ENCODE results near the gene ACSM3.
"Not testable (repeated sequence)": the region's sequence is repeated elsewhere in the genome, so short reads cannot be mapped to it uniquely, and the experiment has no call there.

The ACSM3 gene

DNA sequence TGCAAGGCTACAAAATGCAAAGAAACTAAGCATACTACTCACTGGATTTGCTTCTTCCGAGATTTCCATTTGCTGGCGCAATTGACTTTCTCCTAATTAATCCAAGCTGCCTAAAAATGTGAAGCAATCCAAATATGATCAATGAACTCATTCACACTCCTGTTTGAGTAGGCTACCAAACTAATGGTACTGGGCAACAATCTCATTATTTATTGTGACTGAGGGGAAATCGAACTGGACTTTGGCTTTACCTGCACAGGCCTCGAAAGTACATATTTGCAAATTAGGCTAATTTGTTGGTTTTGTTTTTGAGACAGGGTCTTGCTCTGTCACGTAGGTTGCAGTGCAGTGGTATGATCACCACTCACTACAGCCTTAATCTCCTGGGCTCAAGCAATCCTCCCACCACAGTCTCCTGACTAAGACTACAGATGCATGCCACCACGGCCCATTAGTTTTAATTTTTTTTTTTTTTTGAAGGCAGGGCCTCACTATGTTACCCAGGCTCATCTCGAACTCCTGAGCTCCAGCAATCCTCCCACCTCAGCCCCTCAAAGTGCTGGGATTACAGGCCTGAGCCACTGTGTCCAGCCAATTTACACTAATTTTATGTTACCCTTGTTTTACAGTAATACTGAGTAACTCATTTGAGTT, 39.9 kb downstream of the ACSM3 start:
- H3K4me3 ChIP-seq (ENCODE audit: control insufficient read depth, low read depth, low read length), result no peak overlapping the region
- no peak for DNase-seq (ENCODE audit: low read depth)
- TF ChIP-seq, protein P1, sequence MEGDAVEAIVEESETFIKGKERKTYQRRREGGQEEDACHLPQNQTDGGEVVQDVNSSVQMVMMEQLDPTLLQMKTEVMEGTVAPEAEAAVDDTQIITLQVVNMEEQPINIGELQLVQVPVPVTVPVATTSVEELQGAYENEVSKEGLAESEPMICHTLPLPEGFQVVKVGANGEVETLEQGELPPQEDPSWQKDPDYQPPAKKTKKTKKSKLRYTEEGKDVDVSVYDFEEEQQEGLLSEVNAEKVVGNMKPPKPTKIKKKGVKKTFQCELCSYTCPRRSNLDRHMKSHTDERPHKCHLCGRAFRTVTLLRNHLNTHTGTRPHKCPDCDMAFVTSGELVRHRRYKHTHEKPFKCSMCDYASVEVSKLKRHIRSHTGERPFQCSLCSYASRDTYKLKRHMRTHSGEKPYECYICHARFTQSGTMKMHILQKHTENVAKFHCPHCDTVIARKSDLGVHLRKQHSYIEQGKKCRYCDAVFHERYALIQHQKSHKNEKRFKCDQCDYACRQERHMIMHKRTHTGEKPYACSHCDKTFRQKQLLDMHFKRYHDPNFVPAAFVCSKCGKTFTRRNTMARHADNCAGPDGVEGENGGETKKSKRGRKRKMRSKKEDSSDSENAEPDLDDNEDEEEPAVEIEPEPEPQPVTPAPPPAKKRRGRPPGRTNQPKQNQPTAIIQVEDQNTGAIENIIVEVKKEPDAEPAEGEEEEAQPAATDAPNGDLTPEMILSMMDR (conservative IDR thresholded peaks at IDR 0.05; ENCODE audit: control insufficient read depth, insufficient read depth, low read depth, low read length), result no peak

GRCh38 chr16:20805684-20806167, 41.9 kb downstream of the ACSM3 start:
- peak overlapping the region; percentile 91 for H3K4me3 ChIP-seq (ENCODE audit: control insufficient read depth, low read depth, low read length)
- not testable (repeated sequence) for DNase-seq (ENCODE audit: low read depth)

GRCh38 chr16:20806168-20807050, 42.6 kb downstream of the ACSM3 start, which contains the start of the genes ERI2 and REXO5:
TSS of gene ERI2 (minus strand) at chr16:20806472. CDS start at chr16:20806430, 42 bp downstream.
TSS of gene REXO5 (plus strand) at chr16:20806527. CDS start at chr16:20806954, 427 bp downstream.
- peak within 1 kb of the TSS; percentile 91 for H3K4me3 ChIP-seq (ENCODE audit: control insufficient read depth, low read depth, low read length)
- peak; percentile 94 for DNase-seq (ENCODE audit: low read depth)
- TF ChIP-seq, protein P1 (conservative IDR thresholded peaks at IDR 0.05; ENCODE audit: control insufficient read depth, insufficient read depth, low read depth, low read length), result peak; percentile 50

GRCh38 chr16:20807862-20808261, 44.0 kb downstream of the ACSM3 start:
- no peak for DNase-seq (ENCODE audit: low read depth)
- peak overlapping the region; percentile 91 for H3K4me3 ChIP-seq (ENCODE audit: control insufficient read depth, low read depth, low read length)
- TF ChIP-seq, protein P1 (conservative IDR thresholded peaks at IDR 0.05; ENCODE audit: control insufficient read depth, insufficient read depth, low read depth, low read length), result no peak

- DNase-seq (ENCODE audit: low read depth), result no peak
- no peak overlapping the region for H3K4me3 ChIP-seq (ENCODE audit: control insufficient read depth, low read depth, low read length)
- TF ChIP-seq, protein P1 (conservative IDR thresholded peaks at IDR 0.05; ENCODE audit: control insufficient read depth, insufficient read depth, low read depth, low read length), result no peak
These were observed 48.1 kb downstream of the ACSM3 start for GRCh38 chr16:20811889-20812439.

GRCh38 chr16:20812510-20812909, 48.7 kb downstream of the ACSM3 start:
- TF ChIP-seq, protein P1 (conservative IDR thresholded peaks at IDR 0.05; ENCODE audit: control insufficient read depth, insufficient read depth, low read depth, low read length), result no peak
- DNase-seq (ENCODE audit: low read depth), result no peak
- no peak overlapping the region for H3K4me3 ChIP-seq (ENCODE audit: control insufficient read depth, low read depth, low read length)
